Adrenal gland (tissue), 12 donors: Measurements from ENCODE around the gene RIC3. TPM values are rescaled to one million over a fixed set of nuclear protein-coding genes. Genes with fewer than 3 reads are reported as not detected.

Source experiments
- DNase-seq, 7 donors: peaks; one replicate each; pipeline ENCODE4 v3.0.0-alpha.2; 2019 to 2020
- H3K27ac ChIP-seq, 5 donors: fragments of 200-600 bp; sonication (generic) in 4 of 5; 1 replicate in 3 of 5; 2 replicates in 2 of 5; pipeline versions ENCODE4 v1.5.1 to v1.8.0; 2016 to 2020; ENCODE audit warnings: mild to moderate bottlenecking in 1 of 5
- H3K27me3 ChIP-seq: fragments of 200-600 bp; 2 replicates; pipeline ENCODE4 v1.8.0; 2021
- H3K36me3 ChIP-seq, 2 donors: fragments of 200-600 bp; replicated peaks in 1 of 2; 1 replicate in 1 of 2; 2 replicates in 1 of 2; pipeline versions ENCODE4 v1.5.1 to v1.8.0; 2018 to 2022
- H3K4me1 ChIP-seq, 2 donors: fragments of 200-600 bp; replicated peaks in 1 of 2; 1 replicate in 1 of 2; 2 replicates in 1 of 2; pipeline versions ENCODE4 v1.5.1 to v1.8.0; 2018 to 2021
- H3K4me3 ChIP-seq, 4 donors: fragments of 200-600 bp; sonication (generic) in 3 of 4; one replicate each; pipeline ENCODE4 v1.5.1; 2016 to 2018
- H3K9me3 ChIP-seq, 3 donors: fragments of 200-600 bp; sonication (generic) in 1 of 3; replicated peaks in 1 of 3; 1 replicate in 2 of 3; 2 replicates in 1 of 3; pipeline versions ENCODE4 v1.5.1 to v1.8.0; 2016 to 2021
- POLR2A ChIP-seq, 2 donors: fragments of 450-650 bp; IDR thresholded peaks; one replicate each; pipeline ENCODE4 v1.6.1; 2017; ENCODE audit warnings: antibody characterized with exemption in 2 of 2, mild to moderate bottlenecking in 2 of 2, moderate library complexity in 1 of 2
- WGBS, 4 donors: extraction: QIAGEN DNeasy Blood & Tissue Kit in 2 of 4; methylation state at CpG; one replicate each; pipeline versions ENCODE4 v1.1.5 to v1.1.7; 2013 to 2017; 5-methylcytosine and 5-hydroxymethylcytosine counted together
- intact Hi-C, 2 donors: fragments of 100-400 bp; cut with DNase I; formaldehyde crosslinking; loops; one replicate each; pipeline versions ENCODE4 v1.14.1 to v1.15.0; 2022 to 2023
- polyA plus RNA-seq, 3 donors: library from polyadenylated mRNA; stranded (reverse); fragments of 200-250 nt in 2 of 3; fragments of 350-450 nt in 1 of 3; fragmentation: Illumina TruSeq in 1 of 3; extraction: RNeasy Lipid Tissue Mini Kit (QIAGEN cat#74804) in 1 of 3; gene quantifications; one replicate each; pipeline ENCODE4 v1.2.3, GENCODE V29; 2013 to 2014
- total RNA-seq, 9 donors: library from RNA; depleted of rRNA in 4 of 9; stranded (reverse); fragments of >200 nt in 4 of 9; fragments of 120-200 nt in 1 of 9; fragmentation: NEBNext Ultra II Directional in 1 of 9; extraction: Animal tissue kit (Norgen Biotek cat#: 25700) in 1 of 9; gene quantifications; one replicate each; pipeline versions ENCODE4 v1.1.0 to v1.2.4, GENCODE V29; 2013 to 2023
- TF ChIP-seq, protein P1 (sequence below), 6 experiments: fragments of 450-650 bp in 4 of 6; fragments of 200-600 bp in 2 of 6; sonication (generic) in 1 of 6; IDR thresholded peaks; 1 replicate in 5 of 6; 2 replicates in 1 of 6; pipeline versions ENCODE4 v1.5.1 to v1.8.0; 2016 to 2021; ENCODE audit warnings: antibody characterized with exemption in 6 of 6, mild to moderate bottlenecking in 2 of 6, moderate library complexity in 1 of 6
- donor health status: healthy with polysubstance abuse.
- donor health status: Bipolar disorder and iron deficiency.
- donor health status: DM: yes; HTN: yes; CAD: no.
- donor health status: DM: no; HTN: no; CAD: no.
- donor health status: DM: no; HTN: no; CAD: no.
- donor health status: DM: yes; HTN: yes; CAD: no.

The RIC3 gene
- total and polyA plus RNA-seq, 12 donors = 11.0 to 45.5 (median 29.4) TPM

DNA sequence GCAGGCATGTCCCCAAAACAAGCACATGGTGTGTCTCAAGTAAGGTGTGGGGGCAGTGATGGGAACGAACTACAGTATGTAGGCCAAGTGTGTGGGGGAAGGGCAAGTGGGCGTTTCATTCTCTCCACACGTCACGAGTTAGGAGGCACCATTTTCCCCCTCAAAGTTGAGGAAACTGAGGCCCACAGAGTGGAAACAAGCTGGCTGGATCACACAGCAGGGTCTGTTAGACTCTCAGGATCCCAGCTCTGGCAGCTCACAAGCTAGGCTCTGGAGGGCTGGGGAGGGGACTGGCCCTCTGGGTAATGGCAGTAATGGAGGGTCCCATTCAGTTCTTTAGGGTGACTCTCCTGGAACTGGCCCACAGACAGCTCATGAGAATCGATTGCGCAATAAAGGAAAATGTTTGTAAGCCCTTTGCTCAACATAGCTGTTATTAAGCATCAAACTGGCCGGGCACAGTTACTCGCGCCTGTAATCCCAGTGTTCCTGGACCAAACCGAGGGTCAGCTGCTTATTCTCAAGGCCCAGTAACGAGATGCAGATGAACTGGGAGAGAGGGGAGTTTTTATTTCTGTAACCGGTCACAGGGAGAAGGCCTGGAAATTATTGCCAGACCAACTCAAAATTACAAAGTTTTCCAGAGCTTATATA lies 111.9 kb downstream of the RIC3 start:
- Histone ChIP-seq H3K9me3 (no peaks in the 10 kb centered on the region), H3K4me1 (peaks cover 4 to 22% of the 10 kb centered on the region in 2 donors), H3K27ac (peak overlapping the region in 3 of 5 donors; percentile 42 to 60 (median 57)), H3K36me3 (no peaks in the 10 kb centered on the region), H3K27me3 (no peaks in the 10 kb centered on the region), H3K4me3 (no peak overlapping the region)
- peak in 6 of 7 donors; percentile 61 to 80 (median 79) for DNase-seq
- TF ChIP-seq, protein P1, sequence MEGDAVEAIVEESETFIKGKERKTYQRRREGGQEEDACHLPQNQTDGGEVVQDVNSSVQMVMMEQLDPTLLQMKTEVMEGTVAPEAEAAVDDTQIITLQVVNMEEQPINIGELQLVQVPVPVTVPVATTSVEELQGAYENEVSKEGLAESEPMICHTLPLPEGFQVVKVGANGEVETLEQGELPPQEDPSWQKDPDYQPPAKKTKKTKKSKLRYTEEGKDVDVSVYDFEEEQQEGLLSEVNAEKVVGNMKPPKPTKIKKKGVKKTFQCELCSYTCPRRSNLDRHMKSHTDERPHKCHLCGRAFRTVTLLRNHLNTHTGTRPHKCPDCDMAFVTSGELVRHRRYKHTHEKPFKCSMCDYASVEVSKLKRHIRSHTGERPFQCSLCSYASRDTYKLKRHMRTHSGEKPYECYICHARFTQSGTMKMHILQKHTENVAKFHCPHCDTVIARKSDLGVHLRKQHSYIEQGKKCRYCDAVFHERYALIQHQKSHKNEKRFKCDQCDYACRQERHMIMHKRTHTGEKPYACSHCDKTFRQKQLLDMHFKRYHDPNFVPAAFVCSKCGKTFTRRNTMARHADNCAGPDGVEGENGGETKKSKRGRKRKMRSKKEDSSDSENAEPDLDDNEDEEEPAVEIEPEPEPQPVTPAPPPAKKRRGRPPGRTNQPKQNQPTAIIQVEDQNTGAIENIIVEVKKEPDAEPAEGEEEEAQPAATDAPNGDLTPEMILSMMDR (IDR thresholded peaks at IDR 0.05) = no peak
- peak in 1 of 2 donors; percentile 34 for TF ChIP-seq POLR2A (IDR thresholded peaks at IDR 0.05)
- intact Hi-C loops = no loop called here
- 56 to 63% (median 62%) methylated on average over 12 of the region's 12 CpGs for WGBS, 4 donors

Other genes with a start within 250 kb of the RIC3 start
- gene OR10A6, start 237.8 kb downstream of the RIC3 start, total RNA-seq = not detected
- not detected for gene OR10A6, start 237.8 kb downstream of the RIC3 start, polyA plus RNA-seq
- gene OR10A3, start 227.3 kb downstream of the RIC3 start, total RNA-seq = not detected
- not detected for gene OR10A3, start 227.3 kb downstream of the RIC3 start, polyA plus RNA-seq
- gene NLRP10, start 203.6 kb downstream of the RIC3 start, total RNA-seq = not detected
- gene NLRP10, start 203.6 kb downstream of the RIC3 start, polyA plus RNA-seq = not detected
- 100 to 1,000 TPM; 154 to 366 (median 221) TPM for gene EIF3F, start 181.7 kb downstream of the RIC3 start, total RNA-seq
- gene EIF3F, start 181.7 kb downstream of the RIC3 start, polyA plus RNA-seq = 100 to 1,000 TPM; 105 to 152 (median 137) TPM
- gene TUB, start 87.8 kb downstream of the RIC3 start, total RNA-seq = 10 to 100 TPM in 6 of 9 donors, 1 to 10 TPM in 3; 7.7 to 26.8 (median 12.7) TPM
- gene TUB, start 87.8 kb downstream of the RIC3 start, polyA plus RNA-seq = 10 to 100 TPM in 2 of 3 donors, 1 to 10 TPM in 1; 2.8 to 12.9 (median 10.5) TPM
- 1 to 10 TPM in 3 of 9 donors, not detected in 6; 1.1 to 2.5 (median 1.3) TPM for gene LMO1, start 94.9 kb upstream of the RIC3 start, total RNA-seq
- gene LMO1, start 94.9 kb upstream of the RIC3 start, polyA plus RNA-seq = 1 to 10 TPM in 1 of 3 donors, under 1 TPM in 2; 0.22 to 1.6 (median 0.61) TPM